Measurements from ENCODE around the gene PRKCQ.
"Not testable (repeated sequence)": the region's sequence is repeated elsewhere in the genome, so short reads cannot be mapped to it uniquely, and the experiment has no call there.

The PRKCQ gene

GRCh38 chr10:6472710-6473005, 107.4 kb downstream of the PRKCQ start:
- not testable (repeated sequence) for DNase-seq; H3K23ac ChIP-seq (ENCODE audit: low read length); H3K4me2 ChIP-seq (ENCODE audit: low read length); H3K36me3 ChIP-seq (ENCODE audit: control insufficient read depth in 1 of 2, insufficient read depth in 2 of 2, low read length in 2 of 2); H3K4me1 ChIP-seq (ENCODE audit: control insufficient read depth in 1 of 2, insufficient read depth in 2 of 2, low read length in 2 of 2); H2AK5ac ChIP-seq (ENCODE audit: low read length); H3K4me3 ChIP-seq (ENCODE audit: low read depth, low read length); H2BK120ac ChIP-seq (ENCODE audit: insufficient read depth, low read length, poor library complexity); H4K8ac ChIP-seq (ENCODE audit: low read depth, low read length); H3K27ac ChIP-seq (ENCODE audit: low read depth, low read length); H3K9ac ChIP-seq (ENCODE audit: low read length); H2BK12ac ChIP-seq (ENCODE audit: low read length); H3K27me3 ChIP-seq (ENCODE audit: insufficient read depth, low read length); H3K14ac ChIP-seq (ENCODE audit: low read length); H3K4ac ChIP-seq (ENCODE audit: low read depth, low read length); H3K79me2 ChIP-seq (ENCODE audit: control insufficient read depth, insufficient read depth, low read length, poor library complexity); H3K9me3 ChIP-seq (ENCODE audit: insufficient read depth, low read depth, low read length); H3K79me1 ChIP-seq (ENCODE audit: low read length); H4K12ac ChIP-seq (ENCODE audit: low read depth, low read length); H2BK5ac ChIP-seq (ENCODE audit: low read depth, low read length, poor library complexity); H3K18ac ChIP-seq (ENCODE audit: low read length); H2AFZ ChIP-seq (ENCODE audit: insufficient read depth, low read length, poor library complexity); H4K91ac ChIP-seq (ENCODE audit: low read depth, low read length)
- WGBS (ENCODE audit: extremely low coverage, insufficient coverage, insufficient read length) = no CpG with 5 or more reads among the region's 7 CpGs

GRCh38 chr10:6470894-6471618, 109.0 kb downstream of the PRKCQ start:
- H3K14ac ChIP-seq (ENCODE audit: low read length) = no peak overlapping the region
- no peak overlapping the region for H3K18ac ChIP-seq (ENCODE audit: low read length)
- no peak overlapping the region for H3K27ac ChIP-seq (ENCODE audit: low read depth, low read length)
- H4K91ac ChIP-seq (ENCODE audit: low read depth, low read length) = no peak overlapping the region
- H3K79me1 ChIP-seq (ENCODE audit: low read length) = no peaks in the 10 kb centered on the region
- no peak overlapping the region for H4K12ac ChIP-seq (ENCODE audit: low read depth, low read length)
- no peaks in the 10 kb centered on the region for H3K4me1 ChIP-seq (ENCODE audit: control insufficient read depth in 1 of 2, insufficient read depth in 2 of 2, low read length in 2 of 2)
- no peak overlapping the region for H3K4me2 ChIP-seq (ENCODE audit: low read length)
- no peak overlapping the region for H3K4ac ChIP-seq (ENCODE audit: low read depth, low read length)
- DNase-seq = no peak
- no CpG with 5 or more reads among the region's 11 CpGs for WGBS (ENCODE audit: extremely low coverage, insufficient coverage, insufficient read length)
- H2BK5ac ChIP-seq (ENCODE audit: low read depth, low read length, poor library complexity) = no peak overlapping the region
- H2BK120ac ChIP-seq (ENCODE audit: insufficient read depth, low read length, poor library complexity) = no peak overlapping the region
- no peak overlapping the region for H2AFZ ChIP-seq (ENCODE audit: insufficient read depth, low read length, poor library complexity)
- no peaks in the 10 kb centered on the region for H3K79me2 ChIP-seq (ENCODE audit: control insufficient read depth, insufficient read depth, low read length, poor library complexity)
- no peak overlapping the region for H3K4me3 ChIP-seq (ENCODE audit: low read depth, low read length)
- H3K27me3 ChIP-seq (ENCODE audit: insufficient read depth, low read length) = no peaks in the 10 kb centered on the region
- H3K9me3 ChIP-seq (ENCODE audit: insufficient read depth, low read depth, low read length) = no peaks in the 10 kb centered on the region
- H2BK12ac ChIP-seq (ENCODE audit: low read length) = no peak overlapping the region
- no peak overlapping the region for H3K9ac ChIP-seq (ENCODE audit: low read length)
- no peak overlapping the region for H2AK5ac ChIP-seq (ENCODE audit: low read length)
- no peak overlapping the region for H4K8ac ChIP-seq (ENCODE audit: low read depth, low read length)
- H3K23ac ChIP-seq (ENCODE audit: low read length) = no peak overlapping the region
- H3K36me3 ChIP-seq (ENCODE audit: control insufficient read depth in 1 of 2, insufficient read depth in 2 of 2, low read length in 2 of 2) = no peaks in the 10 kb centered on the region

- no peak overlapping the region for H4K91ac ChIP-seq (ENCODE audit: low read depth, low read length)
- H3K4ac ChIP-seq (ENCODE audit: low read depth, low read length) = no peak overlapping the region
- no peaks in the 10 kb centered on the region for H3K79me1 ChIP-seq (ENCODE audit: low read length)
- no peak for DNase-seq
- H2AFZ ChIP-seq (ENCODE audit: insufficient read depth, low read length, poor library complexity) = no peak overlapping the region
- H4K12ac ChIP-seq (ENCODE audit: low read depth, low read length) = no peak overlapping the region
- no peak overlapping the region for H3K23ac ChIP-seq (ENCODE audit: low read length)
- H2BK12ac ChIP-seq (ENCODE audit: low read length) = no peak overlapping the region
- H3K18ac ChIP-seq (ENCODE audit: low read length) = no peak overlapping the region
- no peaks in the 10 kb centered on the region for H3K9me3 ChIP-seq (ENCODE audit: insufficient read depth, low read depth, low read length)
- H3K14ac ChIP-seq (ENCODE audit: low read length) = no peak overlapping the region
- no peak overlapping the region for H4K8ac ChIP-seq (ENCODE audit: low read depth, low read length)
- no peak overlapping the region for H2AK5ac ChIP-seq (ENCODE audit: low read length)
- no peak overlapping the region for H3K4me2 ChIP-seq (ENCODE audit: low read length)
- no peak overlapping the region for H2BK120ac ChIP-seq (ENCODE audit: insufficient read depth, low read length, poor library complexity)
- H3K27ac ChIP-seq (ENCODE audit: low read depth, low read length) = no peak overlapping the region
- H3K9ac ChIP-seq (ENCODE audit: low read length) = no peak overlapping the region
- H2BK5ac ChIP-seq (ENCODE audit: low read depth, low read length, poor library complexity) = no peak overlapping the region
- no peak overlapping the region for H3K4me3 ChIP-seq (ENCODE audit: low read depth, low read length)
- H3K4me1 ChIP-seq (ENCODE audit: control insufficient read depth in 1 of 2, insufficient read depth in 2 of 2, low read length in 2 of 2) = no peaks in the 10 kb centered on the region
- H3K36me3 ChIP-seq (ENCODE audit: control insufficient read depth in 1 of 2, insufficient read depth in 2 of 2, low read length in 2 of 2) = no peaks in the 10 kb centered on the region
- no peaks in the 10 kb centered on the region for H3K27me3 ChIP-seq (ENCODE audit: insufficient read depth, low read length)
- H3K79me2 ChIP-seq (ENCODE audit: control insufficient read depth, insufficient read depth, low read length, poor library complexity) = no peaks in the 10 kb centered on the region
Measured at GRCh38 chr10:6469661-6470060, 110.4 kb downstream of the PRKCQ start.

GRCh38 chr10:6465854-6466601, 114.0 kb downstream of the PRKCQ start:
- Histone ChIP-seq H3K4me3 (ENCODE audit: low read depth, low read length) (no peak overlapping the region), H3K79me1 (ENCODE audit: low read length) (no peaks in the 10 kb centered on the region), H2BK120ac (ENCODE audit: insufficient read depth, low read length, poor library complexity) (no peak overlapping the region), H2AK5ac (ENCODE audit: low read length) (no peak overlapping the region), H2AFZ (ENCODE audit: insufficient read depth, low read length, poor library complexity) (no peak overlapping the region), H3K9me3 (ENCODE audit: insufficient read depth, low read depth, low read length) (no peaks in the 10 kb centered on the region), H3K27me3 (ENCODE audit: insufficient read depth, low read length) (no peaks in the 10 kb centered on the region), H3K18ac (ENCODE audit: low read length) (no peak overlapping the region), H3K23ac (ENCODE audit: low read length) (no peak overlapping the region), H3K14ac (ENCODE audit: low read length) (no peak overlapping the region), H3K36me3 (ENCODE audit: control insufficient read depth in 1 of 2, insufficient read depth in 2 of 2, low read length in 2 of 2) (no peaks in the 10 kb centered on the region), H2BK5ac (ENCODE audit: low read depth, low read length, poor library complexity) (no peak overlapping the region), H3K79me2 (ENCODE audit: control insufficient read depth, insufficient read depth, low read length, poor library complexity) (no peaks in the 10 kb centered on the region), H3K4ac (ENCODE audit: low read depth, low read length) (no peak overlapping the region), H4K8ac (ENCODE audit: low read depth, low read length) (no peak overlapping the region), H4K91ac (ENCODE audit: low read depth, low read length) (no peak overlapping the region), H3K4me1 (ENCODE audit: control insufficient read depth in 1 of 2, insufficient read depth in 2 of 2, low read length in 2 of 2) (no peaks in the 10 kb centered on the region), H3K27ac (ENCODE audit: low read depth, low read length) (no peak overlapping the region), H3K4me2 (ENCODE audit: low read length) (no peak overlapping the region), H3K9ac (ENCODE audit: low read length) (no peak overlapping the region), H4K12ac (ENCODE audit: low read depth, low read length) (no peak overlapping the region), H2BK12ac (ENCODE audit: low read length) (no peak overlapping the region)
- WGBS (ENCODE audit: extremely low coverage, insufficient coverage, insufficient read length) = no CpG with 5 or more reads among the region's 7 CpGs
- DNase-seq = no peak
